ENCODE measurements around the gene TMC6.
"Not testable (repeated sequence)": the region's sequence is repeated elsewhere in the genome, so short reads cannot be mapped to it uniquely, and the experiment has no call there.

The TMC6 gene

GRCh38 chr17:78154903-78155811 lies 26.6 kb upstream of the TMC6 start:
- no peak for DNase-seq (ENCODE audit: low read depth, low spot score)

GRCh38 chr17:78151514-78152008 lies 23.0 kb upstream of the TMC6 start:
- DNase-seq (ENCODE audit: low read depth, low spot score) = no peak

GRCh38 chr17:78148286-78149016 lies 19.9 kb upstream of the TMC6 start:
- no peak for DNase-seq (ENCODE audit: low read depth, low spot score)

GRCh38 chr17:78147315-78147998 lies 18.9 kb upstream of the TMC6 start:
- no peak for DNase-seq (ENCODE audit: low read depth, low spot score)

- no peak for DNase-seq (ENCODE audit: low read depth, low spot score)
Measured at GRCh38 chr17:78146881-78147280, 18.3 kb upstream of the TMC6 start.

GRCh38 chr17:78146471-78146869 lies 17.9 kb upstream of the TMC6 start:
- no peak for DNase-seq (ENCODE audit: low read depth, low spot score)

- DNase-seq (ENCODE audit: low read depth, low spot score) = no peak
Measured at GRCh38 chr17:78144736-78145641, 16.4 kb upstream of the TMC6 start.

GRCh38 chr17:78144147-78144719 lies 15.7 kb upstream of the TMC6 start:
- peak; percentile 89 for DNase-seq (ENCODE audit: low read depth, low spot score)

GRCh38 chr17:78143214-78144146 lies 14.9 kb upstream of the TMC6 start:
- no peak for DNase-seq (ENCODE audit: low read depth, low spot score)

- no peak for DNase-seq (ENCODE audit: low read depth, low spot score)
Measured at GRCh38 chr17:78142119-78142861, 13.7 kb upstream of the TMC6 start.

GRCh38 chr17:78141437-78142118 lies 13.0 kb upstream of the TMC6 start:
- DNase-seq (ENCODE audit: low read depth, low spot score) = no peak

- no peak for DNase-seq (ENCODE audit: low read depth, low spot score)
Measured at GRCh38 chr17:78140169-78141051, 11.9 kb upstream of the TMC6 start.

GRCh38 chr17:78139861-78140168 lies 11.3 kb upstream of the TMC6 start:
- DNase-seq (ENCODE audit: low read depth, low spot score) = not testable (repeated sequence)

GRCh38 chr17:78138204-78139060 lies 9.9 kb upstream of the TMC6 start:
- no peak for DNase-seq (ENCODE audit: low read depth, low spot score)

- DNase-seq (ENCODE audit: low read depth, low spot score) = no peak
Measured at GRCh38 chr17:78137392-78138203, 9.0 kb upstream of the TMC6 start.

All from smooth muscle cell of the brain vasculature (primary cell).